Measurements from ENCODE around the gene NEURL1.

Gene NEURL1

DNA sequence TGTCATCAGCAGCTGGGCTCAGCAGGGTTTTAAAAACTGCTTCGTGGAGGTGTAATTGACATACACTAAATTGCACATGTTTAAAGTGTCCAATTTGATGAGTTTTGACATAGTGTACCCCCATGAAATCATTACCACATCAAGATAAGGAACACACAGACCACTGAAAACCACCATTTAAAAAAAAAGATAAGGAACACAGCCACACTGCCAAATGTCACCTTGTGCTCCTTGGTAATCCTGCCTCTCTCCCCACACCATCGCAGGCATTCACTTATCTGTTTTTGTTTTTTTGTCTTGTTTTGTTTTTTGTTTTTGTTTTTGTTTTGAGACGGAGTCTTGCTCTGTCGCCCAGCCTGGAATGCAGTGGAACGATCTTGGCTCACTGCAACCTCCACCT, 75.0 kb downstream of the NEURL1 start:
- no peak for DNase-seq

DNA sequence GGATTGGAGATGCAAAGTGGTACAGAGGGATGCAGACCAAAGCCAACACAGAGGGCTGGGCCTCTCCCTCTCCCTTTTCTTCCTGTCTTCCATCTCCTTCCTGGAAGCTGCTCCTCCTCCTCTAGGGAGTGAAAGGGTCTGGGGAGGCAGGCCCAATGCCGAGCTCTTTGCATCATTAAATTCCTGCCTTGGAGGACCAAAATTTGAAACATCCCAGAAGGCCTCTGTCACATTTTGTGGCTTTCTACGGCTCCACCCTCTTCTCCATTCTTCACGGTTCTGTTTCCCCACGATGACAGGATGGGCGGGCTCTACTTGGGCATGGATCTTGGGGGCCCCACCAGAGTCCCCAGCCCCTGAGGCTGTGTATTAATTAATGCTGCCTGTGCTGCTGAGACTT, 76.4 kb downstream of the NEURL1 start:
- DNase-seq: no peak

DNA sequence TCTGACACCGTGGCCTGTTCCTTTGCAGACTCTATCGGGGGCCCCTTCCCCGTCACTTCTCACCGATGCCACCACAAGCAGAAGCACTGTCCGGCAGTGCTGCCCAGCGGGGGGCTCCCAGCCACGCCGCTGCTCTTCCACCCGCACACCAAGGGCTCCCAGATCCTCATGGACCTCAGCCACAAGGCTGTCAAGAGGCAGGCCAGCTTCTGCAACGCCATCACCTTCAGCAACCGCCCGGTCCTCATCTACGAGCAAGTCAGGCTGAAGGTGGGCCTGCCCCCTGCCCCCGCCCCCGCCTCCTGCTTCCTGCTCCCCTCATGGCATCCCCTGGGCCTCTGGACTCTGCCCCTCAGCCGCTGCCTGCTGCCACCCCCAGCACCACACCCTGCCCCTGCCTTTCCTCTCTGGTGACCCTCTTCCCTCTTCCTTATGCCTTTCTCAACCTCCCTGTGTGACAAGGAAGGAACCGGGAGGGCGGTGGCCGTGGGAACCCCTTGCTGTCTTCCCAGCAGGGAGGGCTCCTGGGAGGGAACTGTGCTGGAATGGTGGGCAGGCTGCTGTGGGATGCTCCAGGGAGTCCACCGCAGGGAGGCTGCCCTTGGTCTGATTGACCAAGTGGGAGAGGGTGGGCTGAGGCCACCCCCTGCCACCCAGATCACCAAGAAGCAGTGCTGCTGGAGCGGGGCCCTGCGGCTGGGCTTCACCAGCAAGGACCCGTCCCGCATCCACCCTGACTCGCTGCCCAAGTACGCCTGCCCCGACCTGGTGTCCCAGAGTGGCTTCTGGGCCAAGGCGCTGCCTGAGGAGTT, 77.5 kb downstream of the NEURL1 start:
- no peak for DNase-seq

DNA sequence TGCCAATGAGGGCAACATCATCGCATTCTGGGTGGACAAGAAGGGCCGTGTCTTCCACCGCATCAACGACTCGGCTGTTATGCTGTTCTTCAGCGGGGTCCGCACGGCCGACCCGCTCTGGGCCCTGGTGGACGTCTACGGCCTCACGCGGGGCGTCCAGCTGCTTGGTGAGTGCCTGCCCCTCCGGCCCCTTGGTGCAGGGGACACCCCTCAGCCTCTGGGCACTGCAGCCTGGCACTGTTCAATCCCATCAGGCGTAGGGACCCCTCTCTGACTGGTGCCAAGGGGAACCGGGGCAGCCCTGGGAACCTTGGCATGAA, 78.1 kb downstream of the NEURL1 start:
- DNase-seq: no peak

DNA sequence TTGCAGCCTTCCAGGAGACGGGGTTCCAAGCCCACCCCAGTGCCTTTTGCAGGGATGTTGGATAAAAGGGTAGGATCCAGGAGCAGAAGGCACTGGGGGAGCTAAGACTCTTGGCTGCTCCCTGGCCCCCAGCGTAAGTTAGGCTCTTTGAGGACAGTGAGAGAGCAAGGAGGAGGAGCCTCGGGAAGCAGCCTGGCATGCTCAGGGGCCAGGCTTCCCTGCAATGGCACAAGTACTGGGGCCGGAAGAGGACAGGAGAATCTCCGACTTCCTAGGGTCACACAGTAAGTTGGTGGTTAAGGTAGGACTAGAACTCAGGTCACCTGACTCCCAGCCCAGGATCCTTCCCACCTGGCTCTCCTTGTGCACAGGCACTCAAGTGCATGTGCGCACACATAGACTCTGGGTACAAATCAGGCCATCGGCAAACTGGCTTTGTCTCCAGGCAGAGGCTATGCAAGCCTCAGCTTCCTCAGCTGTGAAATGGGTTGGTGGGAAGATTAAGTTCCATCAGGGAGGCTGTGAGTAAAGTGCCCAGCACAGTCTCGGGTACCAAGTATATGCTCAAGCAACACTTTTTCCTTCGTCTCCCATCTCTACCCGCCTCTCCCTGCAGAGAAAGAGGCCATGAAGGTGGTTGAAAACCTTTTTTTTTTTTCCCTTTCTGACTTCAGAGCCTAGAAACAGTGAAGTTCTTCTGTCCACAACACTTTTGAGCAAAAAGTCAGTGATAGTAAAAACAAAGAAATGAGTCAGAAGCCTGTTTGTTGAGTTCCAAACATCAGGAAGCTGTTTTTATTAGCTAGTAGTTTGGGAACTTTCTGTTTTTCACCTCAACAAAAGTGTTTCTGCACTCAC, 79.1 kb downstream of the NEURL1 start:
- DNase-seq: no peak

DNA sequence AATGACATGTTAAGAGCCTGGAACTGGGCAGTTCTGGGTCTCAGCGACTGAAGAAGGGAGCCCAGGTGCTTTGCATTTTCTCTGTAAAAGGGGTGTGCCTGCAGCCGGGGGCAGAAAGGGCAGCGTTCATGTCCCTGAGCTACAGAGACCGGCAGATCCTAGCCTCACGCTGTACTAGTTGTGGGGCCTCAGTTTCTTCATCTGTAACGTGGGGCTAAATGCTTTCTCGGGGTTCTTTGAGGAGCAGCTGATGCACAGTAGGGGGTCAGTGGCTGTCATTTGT, 79.6 kb downstream of the NEURL1 start:
- DNase-seq: no peak

DNA sequence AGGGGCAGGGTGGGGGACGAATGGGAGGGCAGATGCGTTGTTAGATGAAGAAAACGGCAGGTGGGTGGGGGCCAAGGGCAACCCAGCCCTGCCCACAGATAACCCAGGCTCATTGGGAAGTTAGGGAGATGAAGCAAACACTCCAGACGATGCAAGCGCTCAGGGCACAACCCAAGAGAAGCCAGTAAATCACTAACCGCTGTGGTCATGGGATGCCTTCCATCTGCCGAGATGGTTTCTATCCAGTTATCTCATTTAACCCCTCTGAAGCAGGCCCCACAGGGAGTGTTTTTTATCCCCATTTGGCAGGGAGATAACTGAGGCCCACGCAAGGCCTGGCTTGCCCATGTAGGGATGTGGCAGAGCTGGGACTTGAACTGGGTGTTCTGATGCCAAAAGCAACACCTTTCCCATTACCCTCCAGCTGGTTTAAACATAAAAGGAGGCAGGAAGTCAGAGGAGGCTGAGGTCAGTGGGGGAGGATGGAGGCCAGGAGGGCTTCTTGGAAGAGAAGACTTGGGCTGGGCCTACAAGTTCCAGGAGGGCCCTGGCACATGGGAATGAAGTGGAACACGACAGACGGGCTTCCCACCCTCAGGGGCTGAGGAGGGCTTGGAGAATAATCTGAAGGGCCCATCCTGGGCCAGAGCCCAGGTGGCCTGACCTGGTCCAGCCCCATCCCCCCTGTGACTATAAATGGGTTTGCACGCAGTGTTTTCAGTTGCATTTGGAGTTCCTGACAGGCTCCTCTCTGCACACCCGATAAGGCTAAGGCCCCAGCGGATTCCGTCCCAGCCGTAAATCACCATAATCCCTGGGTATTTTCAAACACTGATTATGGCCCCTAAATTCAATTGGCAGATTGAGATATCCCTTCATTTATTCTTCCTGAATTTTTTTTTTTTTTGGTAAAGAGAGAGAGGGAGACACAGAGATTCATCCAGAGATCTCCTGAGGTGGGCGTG, 80.9 kb downstream of the NEURL1 start:
- no peak for DNase-seq

DNA sequence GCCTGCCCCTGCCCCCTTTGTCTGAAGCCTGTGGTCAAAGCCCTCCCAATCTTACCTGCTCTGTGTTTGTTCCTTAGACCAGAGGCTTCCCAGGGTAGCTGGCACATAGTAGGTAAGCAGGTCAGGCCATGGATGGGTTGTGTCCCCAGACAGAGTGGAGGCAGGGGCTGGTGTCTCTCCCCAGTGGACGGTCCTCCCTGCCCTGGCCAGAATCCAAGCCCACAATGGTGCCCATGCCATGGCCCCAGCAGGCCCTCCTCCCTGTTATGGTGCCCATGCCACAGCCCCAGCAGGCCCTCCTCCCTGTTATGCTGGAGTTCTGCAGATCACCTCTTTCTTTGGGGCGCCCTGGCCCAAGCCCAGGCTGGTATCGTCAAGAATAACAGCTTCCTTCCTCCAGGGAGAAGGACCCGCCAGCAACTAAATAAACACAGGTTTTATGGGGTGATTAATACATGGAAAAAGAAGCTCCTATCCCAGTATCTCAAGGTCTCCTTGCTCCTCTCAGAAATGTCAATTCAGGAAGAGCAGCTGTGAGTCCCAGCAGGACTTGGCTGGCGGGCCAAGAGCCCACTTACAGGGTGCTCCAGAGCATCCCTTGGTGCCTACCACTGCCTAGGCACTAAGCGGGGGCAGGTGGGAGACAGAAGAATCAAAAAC, 82.0 kb downstream of the NEURL1 start:
- no peak for DNase-seq

DNA sequence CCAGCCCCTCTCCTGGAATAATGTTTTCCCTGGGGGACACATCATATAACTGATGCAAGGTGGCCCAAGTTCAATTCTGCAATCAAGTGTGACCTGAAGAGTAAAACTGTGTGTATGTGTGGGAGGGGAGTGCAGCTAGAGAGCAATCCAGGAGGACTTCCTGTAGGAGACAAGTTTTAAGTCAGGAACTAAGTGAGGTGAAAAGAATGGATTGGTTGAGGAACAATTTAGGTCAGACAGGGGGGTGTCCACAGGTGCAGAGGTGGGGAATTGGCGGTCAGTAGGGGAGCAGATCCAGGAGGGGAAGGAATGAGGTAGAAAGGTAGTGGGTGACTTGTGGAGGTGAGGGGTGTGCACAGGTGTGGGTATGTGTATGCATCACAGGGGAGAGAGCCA, 82.6 kb downstream of the NEURL1 start:
- no peak for DNase-seq

DNA sequence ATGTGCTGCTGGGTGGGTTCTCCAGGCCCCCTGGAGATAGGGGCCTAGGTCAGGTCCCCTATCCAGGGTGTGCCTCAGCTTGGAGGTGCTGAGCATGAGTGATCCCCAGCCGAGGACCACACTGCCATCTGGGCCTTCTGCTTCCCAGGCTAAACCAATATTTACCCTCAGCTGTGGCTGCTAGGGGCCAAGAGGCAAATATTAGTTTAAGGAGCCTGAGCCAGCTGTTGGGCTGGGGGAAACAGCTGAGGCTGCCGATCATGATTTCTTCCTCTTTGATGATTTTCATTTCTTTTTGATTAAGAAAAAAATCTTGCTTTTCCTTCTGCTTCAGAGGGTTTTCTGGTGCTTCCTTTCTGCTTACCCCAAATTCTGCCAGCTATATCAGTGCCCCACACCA, 83.4 kb downstream of the NEURL1 start:
- no peak for DNase-seq

DNA sequence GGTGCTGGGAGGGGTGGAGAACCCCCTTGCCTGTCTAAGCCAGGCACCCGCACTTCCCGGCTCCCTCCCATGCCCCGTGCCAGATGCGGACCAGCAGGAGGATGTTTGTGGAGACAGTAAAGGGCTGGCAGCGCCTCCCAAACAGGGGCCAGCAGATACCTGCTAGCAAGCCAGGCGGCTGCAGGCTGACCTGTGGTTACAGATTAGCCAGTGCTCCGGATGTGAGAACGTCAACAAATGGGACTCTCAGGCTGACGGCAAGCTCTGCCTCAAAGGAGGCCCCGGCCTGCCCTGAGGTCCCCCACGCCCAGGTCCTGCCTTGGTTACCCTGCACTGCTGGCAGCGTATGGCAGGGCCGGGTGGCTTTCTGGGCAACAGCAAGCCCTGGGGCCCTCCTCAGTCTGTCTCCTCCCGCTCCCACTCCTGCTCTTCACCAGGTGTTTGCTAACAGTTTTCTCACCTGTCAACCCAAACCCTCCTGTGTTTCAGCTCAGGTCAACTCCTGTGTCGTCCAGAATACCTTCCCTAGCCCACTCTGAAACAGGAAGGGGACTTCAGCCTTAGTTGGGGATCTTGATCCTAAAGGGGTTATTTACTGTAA, 85.4 kb downstream of the NEURL1 start:
- no peak for DNase-seq

DNA sequence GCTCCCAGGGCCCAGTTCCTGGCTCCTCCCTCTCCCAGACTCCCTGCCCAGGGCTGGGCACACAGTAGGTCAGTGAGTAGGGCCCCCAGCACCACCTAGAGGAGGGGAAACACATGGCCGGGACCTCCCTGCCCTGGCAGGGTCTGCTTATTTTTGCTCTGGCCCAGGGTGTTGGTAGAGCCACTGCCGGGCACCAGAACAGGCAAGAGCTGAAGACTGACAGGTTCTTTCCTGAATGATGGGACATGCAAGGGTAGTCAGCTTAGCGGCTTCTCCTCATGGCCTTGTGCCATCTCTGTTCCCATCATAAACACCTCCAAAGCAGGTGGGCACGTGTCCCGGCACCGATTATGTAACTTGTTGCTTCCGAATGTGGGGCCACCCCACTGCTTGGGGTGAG, 86.5 kb downstream of the NEURL1 start:
- no peak for DNase-seq

DNA sequence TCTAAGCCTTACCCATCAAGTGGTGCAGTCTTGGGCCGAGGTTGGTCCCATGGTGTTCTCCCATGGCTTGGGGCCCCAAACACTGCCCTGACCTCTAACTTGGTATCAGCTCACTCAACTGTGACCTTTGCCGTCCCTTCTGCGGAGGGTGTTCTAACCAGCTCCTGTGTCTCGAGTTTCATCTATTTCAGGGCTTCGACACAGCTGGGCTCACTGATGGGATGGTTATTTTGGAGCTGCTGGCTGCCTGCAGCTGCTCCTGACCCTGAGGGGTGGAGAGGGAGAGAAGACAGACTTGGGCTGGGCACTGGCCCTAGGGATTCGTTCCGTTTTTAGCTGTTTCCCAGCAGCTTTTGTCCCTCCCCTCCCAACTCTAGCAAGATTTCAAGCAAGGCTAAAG, 86.9 kb downstream of the NEURL1 start:
- DNase-seq: no peak

DNA sequence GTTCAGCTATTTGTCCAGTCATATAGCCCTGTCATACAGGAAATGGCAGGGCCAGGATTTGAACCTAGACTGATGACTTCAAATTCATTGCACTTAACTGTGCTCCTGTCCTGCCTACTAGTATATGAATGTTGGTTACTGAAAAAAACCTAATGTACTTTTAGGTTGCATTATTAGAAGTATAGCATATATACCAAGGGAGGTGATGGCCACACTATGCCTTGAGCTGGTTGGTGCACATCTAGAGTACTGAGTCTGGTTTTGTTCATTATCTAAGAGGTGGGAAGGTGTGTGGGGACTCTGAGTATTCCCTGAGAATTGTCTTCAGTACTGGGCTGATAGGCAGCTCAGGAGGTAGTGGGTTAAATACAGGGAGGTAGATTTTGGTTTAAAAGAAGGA, 88.0 kb downstream of the NEURL1 start:
- no peak for DNase-seq

DNA sequence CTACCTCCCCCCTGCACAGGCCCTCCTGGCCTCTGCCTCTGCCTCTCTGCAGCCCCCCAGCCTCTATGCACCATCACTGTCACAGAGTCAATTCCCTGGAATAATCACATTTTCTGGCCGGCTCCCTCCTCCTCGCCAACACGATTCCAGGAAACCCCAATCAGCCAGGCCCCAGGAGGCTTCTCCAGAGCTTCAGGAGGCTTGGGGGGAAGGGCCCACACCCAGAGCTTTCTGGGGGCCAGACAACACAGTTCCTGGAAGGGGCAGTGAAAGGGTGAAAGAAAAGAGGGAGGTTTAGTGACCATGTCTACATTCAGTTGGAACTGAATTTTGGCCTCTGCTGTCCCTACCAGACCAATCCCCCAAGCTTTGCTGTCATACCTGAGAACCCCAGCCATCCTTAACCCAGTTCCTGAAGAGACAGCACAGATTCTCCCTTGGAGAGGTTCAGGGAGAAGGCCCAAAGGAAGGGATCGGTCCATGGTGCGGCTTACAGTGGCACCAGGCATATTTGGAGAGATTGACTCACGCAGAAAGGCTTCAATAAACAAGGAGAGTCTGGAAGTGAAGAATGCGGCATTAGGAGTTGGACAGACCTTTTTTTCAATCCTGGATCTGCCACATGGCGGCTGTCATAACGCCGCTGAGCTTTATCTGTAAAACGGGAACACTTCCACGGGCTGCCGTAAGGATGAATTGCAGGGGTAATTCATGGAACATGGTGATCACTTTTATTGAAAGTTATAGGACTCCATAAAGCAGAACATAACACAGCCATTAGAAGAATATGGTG, 89.0 kb downstream of the NEURL1 start:
- DNase-seq: no peak

DNA sequence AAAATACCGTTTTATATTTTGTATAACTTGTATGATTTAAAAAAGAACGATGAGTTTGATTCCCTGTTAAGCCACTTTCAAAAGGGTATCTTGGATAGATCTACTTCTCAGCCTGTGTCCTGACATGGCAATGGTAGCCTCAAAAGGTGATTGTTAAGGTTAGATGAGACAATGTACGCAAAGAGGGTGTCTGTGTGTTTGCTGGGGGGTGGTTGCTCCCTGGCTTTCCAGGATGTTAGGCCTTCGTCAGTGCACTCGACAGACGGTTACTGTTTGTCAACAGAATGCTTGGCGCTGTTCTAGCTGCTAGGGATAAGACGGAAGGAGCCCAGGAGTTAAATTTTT, 90.3 kb downstream of the NEURL1 start:
- DNase-seq: no peak

DNA sequence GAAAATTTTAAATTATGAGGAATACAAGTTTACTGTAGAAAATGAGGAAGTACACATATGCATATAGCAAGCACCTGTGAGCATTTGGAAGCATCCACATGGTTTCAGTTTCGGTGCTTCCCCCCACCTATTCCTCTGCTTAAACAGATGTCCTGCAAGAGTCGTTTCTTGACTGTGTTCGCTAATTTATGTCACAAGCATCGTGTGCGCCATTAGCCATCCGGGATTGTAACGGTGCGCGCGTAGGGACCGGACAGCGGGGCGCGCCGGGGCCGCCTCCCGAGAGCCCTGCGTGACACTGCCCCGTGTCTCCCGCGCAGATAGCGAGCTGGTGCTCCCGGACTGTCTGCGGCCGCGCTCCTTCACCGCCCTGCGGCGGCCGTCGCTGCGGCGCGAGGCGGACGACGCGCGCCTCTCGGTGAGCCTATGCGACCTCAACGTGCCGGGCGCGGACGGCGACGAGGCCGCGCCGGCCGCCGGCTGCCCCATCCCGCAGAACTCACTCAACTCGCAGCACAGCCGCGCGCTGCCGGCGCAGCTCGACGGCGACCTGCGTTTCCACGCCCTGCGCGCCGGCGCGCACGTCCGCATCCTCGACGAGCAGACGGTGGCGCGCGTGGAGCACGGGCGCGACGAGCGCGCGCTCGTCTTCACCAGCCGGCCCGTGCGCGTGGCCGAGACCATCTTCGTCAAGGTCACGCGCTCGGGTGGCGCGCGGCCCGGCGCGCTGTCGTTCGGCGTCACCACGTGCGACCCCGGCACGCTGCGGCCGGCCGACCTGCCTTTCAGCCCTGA, 90.9 kb downstream of the NEURL1 start:
- peak; percentile 81 for DNase-seq

DNA sequence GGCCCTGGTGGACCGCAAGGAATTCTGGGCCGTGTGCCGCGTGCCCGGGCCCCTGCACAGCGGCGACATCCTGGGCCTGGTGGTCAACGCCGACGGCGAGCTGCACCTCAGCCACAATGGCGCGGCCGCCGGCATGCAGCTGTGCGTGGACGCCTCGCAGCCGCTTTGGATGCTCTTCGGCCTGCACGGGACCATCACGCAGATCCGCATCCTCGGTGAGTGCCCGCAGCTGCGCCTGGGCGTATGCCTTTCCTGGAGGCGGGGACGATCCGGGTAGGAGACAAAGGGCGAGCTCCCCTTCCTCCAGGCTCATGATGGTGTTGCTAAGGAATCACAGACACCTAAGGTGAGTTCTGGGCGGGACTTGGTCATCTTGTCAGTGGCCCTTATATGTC, 91.5 kb downstream of the NEURL1 start:
- no peak for DNase-seq

DNA sequence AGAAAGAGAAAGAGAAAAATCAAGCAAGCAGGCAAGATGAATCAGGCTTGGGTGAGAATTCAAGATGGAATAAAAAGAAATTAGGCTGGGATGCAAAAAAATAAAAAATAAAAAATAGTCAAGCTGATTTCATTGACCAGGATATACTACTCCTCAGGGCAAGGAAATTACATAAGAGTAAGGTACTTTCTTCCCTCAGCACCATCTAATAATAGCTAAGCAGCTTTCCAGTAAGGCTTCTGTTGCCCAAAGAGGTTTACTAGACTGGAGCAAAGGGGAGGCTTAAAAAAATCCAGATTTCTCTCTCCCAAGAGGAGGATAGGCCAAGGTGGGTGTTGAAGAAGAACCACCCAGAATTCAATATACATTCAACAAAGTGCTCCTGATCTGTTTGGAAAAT, 93.6 kb downstream of the NEURL1 start:
- no peak for DNase-seq

DNA sequence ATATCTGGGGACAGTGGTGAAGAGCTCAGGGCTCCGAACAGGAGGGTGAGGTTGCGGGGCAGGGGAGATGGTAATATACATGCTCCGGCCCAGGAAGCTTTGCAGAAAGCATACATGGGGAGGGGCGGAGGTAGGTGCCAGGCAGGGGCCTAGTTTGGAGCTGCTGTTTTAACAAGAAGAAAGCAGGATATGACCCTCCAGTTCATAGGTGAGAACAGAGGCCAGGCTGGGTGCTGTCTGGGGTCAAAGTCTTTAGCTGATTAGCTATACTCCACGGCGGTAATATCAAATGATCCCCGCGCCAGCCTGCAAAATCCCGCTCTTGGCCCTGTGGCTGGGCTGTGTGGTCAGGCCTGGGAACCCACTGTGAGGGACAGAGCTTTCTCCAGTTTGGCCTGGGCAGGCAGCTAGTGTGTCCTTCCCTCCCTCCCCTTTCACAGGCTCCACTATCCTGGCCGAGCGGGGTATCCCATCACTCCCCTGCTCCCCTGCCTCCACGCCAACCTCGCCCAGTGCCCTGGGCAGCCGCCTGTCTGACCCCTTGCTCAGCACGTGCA, 95.6 kb downstream of the NEURL1 start:
- DNase-seq: no peak

DNA sequence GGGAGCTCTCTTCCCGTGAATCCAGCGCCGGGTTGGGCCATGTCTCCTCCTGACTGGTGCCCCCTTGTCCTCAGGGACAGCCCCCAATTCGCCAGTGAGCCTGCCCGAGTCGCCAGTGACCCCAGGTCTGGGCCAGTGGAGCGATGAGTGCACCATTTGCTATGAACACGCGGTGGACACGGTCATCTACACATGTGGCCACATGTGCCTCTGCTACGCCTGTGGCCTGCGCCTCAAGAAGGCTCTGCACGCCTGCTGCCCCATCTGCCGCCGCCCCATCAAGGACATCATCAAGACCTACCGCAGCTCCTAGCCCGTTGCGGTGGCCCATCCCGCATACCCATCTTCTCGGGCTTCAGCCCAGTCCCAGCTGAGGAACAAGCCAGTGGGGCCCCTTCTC, 96.6 kb downstream of the NEURL1 start:
- DNase-seq: no peak
